HG02885 (cell line): ENCODE data around the gene PMIS2.
A peak's percentile ranks its signal among the peaks of the same experiment; 100 is the strongest.

Experiments used
- ATAC-seq: cut with Tn5 transposase; IDR thresholded peaks from one replicate; pipeline ENCODE4 v1.9.1; 2021; ENCODE audit warnings: mild to moderate bottlenecking; ENCODE audit not compliant: unreplicated experiment, poor library complexity

PMIS2 gene

DNA sequence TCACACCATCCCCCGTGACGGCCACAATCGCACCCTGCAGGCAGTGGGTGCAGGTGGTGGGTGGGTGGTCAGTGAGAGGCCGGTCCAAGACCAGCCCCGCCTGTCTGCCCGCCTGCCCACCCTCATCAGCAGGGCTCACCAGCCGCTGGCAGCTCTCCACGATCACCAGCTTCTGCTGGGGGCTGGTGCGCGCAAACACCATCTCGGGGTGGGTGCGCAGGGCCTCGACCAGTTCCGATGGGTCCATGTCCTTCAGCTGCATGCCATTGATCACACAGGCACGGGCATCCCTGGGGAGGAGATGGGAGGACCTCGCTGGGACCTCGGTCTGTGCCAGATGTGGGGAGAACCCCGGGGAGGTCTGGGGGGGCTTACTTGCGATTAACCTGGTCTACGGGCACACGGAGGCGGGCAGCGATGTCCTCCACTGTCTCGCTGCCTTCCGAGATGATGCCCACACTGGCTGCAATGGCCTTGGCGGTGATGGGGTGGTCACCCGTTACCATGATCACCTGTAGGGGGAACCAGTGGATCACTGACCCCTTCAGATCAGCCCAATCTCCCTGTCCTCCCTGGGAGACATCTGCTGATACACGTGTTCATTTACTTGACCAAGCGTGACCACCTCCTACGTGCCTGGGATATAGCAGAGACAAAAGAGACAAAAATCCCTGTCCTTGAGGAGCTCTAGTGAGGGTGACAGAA lies 30.5 kb upstream of the PMIS2 start:
- no peak for ATAC-seq

DNA sequence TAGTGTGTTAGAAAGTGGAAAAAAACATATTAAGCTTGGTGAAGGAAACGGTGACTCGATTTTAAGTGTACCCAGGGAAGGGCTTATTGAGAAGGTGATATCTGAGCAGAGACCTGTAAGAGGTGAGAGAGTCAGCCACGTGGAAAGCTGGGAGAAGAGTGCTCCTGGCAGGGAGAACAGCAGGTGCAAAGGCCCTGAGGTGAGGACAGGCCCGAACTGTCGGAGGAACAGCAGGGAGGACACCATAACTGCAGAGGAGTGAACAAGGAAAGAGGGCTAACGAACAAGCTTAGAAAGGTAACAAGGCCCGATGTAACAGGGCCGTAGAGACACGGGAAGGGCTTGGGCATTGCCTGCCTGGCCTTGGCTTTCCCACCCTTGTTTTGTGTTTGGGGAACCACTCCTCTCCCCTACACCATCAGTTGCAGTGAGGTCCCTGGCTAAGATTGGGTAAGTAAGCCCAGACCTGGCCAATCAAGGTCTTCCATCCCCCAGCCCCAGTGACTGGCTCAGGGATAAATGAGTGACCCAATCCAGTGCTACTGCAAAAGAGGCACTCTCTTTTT lies 29.9 kb upstream of the PMIS2 start:
- no peak for ATAC-seq

DNA sequence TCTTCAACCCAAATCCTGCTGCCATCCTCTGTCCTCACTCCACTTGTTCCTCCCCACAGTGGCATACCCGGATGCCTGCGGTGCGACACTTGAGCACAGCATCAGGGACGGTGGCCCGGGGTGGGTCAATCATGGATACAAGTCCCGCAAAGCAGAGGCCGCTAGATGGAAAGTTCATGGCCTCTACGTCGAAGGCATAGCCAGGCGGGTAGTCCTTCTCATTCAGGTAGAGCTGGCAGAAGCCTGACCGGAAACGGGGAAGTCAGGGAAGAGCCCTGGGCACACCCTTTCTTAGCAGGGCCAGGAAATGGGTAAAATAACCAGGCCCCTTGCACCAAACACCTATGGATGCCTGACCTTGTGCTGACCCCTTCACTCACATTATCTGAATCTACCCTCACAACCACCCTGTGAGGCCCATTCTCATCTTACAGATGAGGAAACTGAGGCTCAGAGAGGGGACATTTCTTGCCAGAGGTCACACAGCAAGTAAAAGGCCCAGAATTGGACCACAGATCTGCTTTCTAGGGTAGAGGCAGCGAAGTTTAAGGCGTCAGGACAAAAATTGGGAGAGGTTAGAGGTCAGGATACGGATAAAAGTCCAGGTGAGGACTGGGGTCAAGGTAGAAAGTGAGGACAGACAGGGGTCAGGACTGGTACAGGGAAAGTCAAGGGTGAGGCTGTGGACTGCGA lies 29.0 kb upstream of the PMIS2 start:
- ATAC-seq = no peak

DNA sequence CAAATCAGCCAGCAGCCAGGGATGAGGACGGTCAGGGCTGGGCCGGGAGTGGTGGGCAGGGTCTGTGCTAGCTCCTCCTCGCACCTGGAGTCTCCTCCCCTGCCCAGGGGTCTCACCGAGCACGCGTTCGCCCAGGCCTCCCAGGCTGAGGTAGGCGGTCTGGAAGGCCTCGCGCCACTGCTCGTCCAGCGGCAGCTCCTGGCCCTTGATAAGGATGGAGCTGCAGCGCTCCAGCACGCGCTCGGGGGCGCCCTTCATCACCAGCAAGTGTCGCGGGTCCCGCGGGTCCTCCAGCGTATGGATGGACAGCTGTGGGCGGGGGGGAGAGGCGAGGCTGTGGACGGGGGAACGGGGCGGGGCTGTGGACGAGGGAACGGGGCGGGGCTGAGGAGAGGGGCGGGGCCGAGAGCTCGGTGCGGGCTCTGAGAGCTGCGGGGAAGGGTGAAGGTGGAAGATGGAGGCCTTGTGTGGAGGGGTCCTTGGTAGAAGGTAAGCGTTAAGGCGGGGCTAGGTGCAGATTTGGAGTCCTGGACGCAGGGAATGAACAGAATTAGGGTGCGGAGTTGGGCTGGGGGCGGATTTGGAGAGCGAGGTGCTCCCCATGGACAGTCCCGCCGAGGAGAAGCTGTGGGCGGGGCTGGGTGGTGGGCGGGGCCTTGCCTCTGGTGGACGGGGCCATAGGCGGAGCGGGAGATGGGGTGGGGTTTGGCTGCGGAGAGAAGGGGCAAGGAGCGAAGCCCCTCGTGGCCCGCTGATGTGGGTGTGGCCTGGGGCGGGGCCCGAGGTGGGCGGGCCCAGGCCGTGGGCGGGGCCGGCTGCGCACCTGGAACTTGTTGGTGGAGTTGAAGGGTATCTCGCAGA lies 28.2 kb upstream of the PMIS2 start:
- no peak for ATAC-seq

DNA sequence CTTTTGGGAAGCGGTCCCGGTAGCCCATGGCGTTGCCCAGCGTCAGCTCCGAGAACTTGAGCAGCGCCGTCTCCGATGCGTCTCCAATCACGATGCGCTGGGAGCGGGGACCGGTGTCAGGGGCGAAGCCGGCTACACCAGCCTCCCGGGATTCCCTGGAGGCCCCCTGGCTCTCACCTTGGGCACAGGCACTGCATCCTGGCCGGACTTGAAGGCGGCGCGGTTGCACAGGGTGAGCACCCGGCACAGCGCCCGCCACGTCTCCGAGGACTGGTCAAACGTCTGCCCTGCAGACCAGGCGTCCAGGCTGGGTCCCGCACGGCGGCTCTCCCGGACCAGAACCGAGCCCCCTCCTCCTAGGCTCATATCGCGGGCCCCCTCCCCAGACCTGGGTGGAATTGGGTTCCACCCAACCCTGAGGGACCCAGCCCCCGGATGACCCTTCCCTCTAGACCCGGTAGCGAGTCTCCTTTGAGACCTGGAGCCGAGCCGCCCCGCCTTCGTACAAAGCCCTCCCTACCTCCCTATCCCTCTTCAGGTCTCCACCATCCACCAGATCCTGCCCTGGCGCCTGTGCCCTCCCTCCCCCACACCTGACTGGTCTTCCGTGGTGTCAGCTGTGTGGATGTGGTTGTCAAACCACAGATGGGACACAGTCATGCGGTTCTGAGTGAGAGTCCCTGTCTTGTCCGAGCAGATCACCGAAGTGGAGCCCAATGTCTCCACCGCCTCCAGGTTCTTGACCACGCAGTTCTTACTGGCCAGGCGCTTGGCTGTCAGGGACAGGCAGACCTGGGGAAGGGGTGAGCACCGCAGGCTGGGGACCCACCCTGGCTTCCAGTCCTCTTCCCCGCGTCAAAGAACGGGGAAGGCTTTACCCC lies 27.3 kb upstream of the PMIS2 start:
- ATAC-seq = no peak

DNA sequence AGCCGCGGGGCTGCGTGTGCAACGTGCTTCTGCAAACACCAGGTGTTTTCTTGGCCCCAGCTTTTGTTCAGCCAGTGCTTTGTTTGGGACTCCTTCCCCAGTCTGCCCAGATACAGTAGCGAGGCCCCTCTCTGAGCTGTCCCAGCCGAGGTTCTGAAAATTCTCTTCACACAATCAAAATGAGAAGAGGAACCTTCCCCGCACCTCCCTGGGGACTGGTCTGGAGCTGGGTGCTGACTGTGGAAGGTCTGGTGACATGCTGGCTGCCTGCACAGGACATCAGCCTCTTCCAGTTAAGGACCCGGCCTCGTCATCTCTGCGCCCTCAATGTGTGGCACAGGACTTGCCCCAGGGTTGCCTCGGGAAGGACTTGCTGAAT lies 26.7 kb upstream of the PMIS2 start:
- ATAC-seq = peak; percentile 65

DNA sequence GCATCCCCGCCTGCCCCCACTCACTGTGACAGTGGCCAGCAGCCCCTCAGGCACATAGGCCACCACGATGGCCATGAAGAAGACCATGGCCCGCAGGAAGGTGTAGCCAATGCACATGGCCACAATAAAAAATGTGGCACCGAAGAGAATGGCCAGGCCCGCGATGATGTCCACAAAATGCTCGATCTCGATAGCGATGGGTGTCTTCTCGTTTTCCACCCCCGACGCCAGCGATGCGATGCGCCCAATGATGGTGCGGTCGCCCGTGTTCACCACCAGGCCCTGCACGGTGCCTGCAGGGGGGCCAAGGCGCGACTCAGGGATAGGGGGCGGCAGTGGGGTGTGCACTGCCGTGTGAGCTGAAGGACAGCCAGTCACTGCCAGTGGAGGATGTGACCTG lies 26.2 kb upstream of the PMIS2 start:
- no peak for ATAC-seq

DNA sequence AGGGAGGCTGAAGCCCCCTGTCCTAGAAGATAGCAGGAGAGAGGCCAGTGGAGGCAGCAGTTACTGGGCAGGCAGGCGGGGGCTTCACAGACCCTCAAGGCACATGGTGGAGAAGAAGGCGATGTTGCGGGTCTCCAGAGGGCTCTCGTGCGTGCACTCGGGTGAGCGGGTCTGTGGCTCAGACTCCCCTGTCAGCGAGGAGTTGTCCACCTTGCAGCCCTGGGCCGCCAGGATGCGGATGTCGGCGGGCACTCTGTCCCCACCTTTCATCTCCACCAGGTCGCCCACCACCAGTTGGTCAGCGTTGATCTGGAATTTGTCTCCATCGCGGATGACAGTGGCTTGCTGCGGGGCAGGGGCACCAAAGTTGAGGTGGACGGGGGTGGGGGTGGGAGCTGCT lies 25.7 kb upstream of the PMIS2 start:
- no peak for ATAC-seq

DNA sequence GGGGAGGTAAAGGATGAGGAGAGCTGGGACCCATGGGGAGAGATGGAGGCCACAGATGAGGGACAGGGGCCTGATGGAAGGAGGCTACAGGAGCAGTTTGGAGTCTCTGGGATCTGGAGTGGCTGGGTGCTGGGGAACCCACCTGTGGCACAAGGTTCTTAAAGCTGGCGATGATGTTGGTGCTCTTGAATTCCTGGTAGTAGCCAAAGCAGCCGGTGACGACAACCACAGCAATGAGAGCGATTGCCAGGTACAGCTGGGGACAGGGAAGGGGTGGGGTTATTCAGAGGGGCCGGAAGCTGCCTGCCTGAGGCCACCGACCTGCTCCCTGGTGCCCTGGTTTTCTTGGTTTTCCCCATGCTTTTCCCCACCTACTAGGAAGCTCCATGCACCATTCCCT lies 25.3 kb upstream of the PMIS2 start:
- ATAC-seq = no peak

DNA sequence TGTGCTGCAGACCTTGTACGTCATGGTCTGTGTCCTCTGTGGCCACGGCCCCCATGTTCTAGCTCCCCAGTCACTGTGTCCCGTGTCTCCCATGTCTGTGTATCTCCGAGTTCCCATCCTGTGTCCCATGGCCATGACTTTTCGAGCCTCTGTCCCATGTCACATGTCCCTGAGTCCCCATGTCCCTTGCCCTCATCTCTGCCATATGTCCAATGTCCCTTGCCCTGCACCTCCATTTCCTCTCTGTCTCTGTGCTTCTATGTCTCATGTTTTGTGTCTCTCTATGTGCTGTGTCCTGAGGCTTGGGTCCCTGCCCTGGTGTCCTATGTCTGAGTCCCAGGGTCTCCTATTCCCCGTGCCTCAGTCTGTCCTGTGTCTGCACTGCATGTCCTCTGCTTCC lies 24.5 kb upstream of the PMIS2 start:
- no peak for ATAC-seq

DNA sequence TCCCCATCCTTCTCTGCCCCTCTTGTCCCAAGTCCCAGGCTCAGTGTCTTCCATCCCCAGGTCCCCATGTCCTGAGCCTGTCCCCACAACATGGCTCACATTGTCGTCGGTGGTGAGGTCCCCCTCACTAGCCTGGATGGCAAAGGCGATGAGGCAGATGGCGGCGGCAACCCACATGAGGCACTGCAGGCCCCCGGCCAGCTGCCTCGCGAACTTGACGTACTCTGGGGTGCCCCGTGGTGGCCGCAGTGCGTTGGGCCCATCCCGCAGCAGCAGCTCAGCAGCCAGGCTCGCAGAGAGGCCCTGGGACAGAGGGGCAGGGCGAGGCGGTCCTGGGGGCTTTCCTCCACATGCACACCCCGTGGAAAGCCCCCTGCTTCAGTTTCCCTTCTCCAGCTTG lies 23.6 kb upstream of the PMIS2 start:
- no peak for ATAC-seq

DNA sequence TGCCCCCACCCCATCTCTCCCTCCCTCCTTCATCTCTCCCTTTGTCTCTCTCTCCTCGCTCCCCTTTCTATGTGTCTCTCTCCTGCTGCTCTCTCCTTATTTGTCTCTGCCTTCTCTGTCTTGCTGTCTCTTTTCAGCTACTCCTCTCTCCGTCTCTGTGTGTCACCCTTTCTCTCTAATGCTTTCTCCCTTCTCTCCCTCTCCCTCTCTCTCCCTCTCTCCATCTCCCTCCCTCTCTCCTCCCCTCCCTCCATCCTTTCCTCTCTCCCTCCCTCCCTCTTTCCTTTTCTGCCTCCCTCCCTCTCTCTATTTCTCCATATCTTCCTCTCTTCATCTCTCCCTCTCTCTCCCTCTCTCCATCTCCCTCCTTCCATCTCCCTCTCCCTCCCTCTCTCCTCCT lies 23.2 kb upstream of the PMIS2 start:
- ATAC-seq = no peak

DNA sequence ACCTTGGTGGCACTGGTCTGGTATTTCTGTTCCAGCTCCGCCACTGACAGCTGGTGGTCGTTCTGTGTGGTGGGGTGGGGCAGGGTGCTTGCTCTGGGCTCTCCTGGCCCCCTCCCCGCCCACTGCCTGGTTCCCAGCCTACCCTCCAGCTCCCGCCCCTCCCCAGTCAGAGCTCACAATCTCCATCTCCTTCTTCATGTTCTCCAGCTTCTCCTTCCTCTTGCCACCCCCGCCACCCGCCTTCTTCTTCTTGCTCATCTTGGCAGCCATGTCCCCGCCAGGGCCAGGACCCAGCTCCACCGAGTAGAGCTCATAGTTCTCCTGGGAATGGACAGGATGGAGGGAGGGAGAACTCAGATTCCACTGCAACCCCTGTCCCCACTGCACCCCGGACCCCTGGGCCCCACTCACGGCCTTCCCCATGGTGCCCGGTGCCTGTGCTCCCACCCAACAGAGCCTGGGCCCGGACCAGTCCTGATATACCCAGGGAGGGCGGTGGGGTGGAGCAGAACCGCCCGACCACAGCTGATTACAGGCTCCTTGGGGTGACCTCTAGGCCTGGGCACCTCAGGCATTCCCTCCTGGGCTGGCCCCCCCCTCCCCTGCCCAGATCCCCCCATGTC lies 22.7 kb upstream of the PMIS2 start, which contains the start of gene ATP4A:
TSS of gene ATP4A (minus strand) at position 452 of the 623 bp plus-strand sequence. CDS start at position 423, 29 bp downstream.
- no peak for ATAC-seq

DNA sequence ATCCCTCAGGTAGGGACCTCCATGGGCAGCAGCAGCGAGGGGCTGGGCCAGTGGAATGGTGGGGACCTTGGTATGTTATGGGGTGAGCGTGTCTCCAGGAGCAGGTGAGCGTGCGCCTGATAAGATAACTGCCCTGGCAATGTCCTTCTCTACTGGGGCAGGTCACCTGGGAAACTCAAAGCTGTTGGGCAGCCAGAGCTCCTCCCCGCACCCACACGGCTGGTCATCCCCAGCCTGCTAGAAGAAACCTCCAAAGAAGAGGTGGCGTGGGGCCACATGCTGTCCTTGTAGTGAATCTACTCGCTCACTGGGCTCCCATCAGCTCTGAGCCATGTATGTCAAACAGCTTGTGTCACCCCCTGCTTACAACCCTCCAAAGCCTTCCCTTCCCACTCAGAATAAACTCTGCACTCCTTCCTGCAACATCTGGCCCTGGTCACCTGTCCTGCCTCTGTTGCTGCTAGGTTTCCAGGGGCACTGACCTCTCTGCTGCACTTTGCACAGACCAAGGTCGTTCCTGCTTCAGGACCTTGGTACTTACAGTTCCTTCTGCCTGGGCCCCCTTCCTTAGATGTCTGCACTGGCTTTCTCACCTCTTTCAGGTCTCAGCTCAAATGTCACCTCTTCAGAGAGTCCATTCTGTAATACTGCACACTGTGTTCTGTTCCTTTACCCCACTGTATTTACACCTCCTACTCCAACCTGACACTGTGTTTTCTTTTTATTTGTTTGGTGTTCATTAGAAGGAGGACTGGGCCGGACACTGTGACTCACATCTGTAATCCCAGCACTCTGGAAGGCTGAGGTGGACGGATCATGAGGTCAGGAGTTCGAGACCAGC lies 20.7 kb upstream of the PMIS2 start:
- ATAC-seq = no peak

DNA sequence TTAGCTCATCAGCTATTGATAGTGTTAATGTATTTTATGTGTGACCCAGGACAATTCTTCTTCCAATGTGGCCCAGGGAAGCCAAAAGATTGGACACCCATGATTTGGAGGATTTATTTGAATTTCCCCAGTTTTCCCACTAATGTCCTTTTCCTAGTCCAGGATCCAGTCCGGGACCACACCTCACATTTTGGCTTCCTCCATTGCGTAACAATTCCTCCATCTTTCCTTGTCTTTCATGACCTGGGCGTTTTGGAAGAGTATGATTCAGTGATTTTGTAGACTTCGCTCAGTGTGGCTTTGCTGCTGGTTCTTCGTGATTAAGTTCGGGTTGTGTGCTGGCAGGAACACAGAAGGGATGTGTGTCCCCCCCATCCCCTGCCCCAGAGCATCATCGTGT lies 19.2 kb upstream of the PMIS2 start:
- no peak for ATAC-seq

DNA sequence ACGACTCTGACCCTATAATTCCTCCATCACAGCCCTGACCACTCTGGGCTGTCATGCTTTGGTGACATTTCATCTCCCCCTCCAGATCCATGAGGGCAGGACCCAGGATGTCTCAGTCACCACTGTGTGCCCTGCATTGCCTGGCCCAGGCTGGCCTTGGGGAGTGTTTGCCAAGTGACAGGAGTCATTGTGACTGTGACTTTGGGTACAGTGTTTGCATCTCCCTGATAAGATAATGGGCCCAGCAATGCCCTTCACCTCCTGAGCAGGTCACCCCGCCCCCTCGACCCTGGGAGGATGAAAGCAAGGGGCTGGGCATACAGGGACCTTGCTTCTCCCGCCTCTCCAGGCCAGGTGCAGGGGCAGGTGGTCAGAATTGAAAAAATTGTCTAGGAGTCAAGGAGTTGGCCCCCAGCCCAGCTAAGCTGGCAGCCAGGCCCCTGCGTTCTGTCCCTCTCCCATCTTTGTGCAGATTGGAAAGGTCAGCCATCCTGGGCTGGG lies 16.6 kb upstream of the PMIS2 start:
- no peak for ATAC-seq

DNA sequence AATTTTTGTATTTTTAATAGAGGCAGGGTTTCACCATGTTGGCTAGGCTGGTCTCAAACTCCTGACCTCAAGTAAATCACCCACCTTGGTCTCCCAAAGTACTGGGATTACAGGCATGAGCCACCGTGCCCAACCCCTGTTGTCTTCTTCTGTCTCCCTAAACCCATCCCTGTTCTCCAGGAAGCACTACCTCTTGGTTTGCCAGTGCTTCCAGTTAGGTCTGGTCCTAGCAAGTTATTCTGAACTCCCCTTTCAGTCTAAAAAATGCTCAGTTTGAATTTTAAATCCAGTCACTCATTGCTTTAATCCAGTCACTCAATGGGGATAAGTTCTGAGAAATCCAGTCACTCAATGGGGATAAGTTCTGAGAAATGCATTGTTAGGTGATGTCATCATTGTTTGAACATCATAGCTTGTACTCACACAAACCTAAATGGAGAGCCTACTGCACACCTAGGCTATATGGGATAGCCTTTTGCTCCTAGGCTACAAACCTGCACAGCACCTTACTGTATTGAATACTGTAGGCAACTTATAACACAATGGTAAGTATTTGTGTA lies 14.5 kb upstream of the PMIS2 start:
- no peak for ATAC-seq

DNA sequence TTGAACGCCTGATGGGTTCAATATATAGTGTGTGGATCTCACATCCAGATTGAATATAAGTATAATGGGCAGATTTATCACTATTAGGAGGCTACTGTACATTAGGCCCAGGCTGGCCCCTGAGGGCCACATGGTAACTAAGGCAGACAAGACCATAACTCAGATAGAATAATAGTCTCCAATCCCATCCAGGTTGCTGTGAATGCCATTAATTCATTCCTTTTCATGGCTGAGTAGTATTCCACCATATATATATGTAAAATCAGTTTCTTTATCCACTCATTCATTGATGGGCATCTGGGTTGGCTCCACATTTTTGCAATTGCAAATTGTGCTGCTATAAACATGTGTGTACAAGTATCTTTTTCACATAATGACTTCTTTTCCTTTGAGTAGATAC lies 8.1 kb upstream of the PMIS2 start:
- no peak for ATAC-seq
